IMR-90 (cell line): ENCODE results near the gene CD44.

Experiments used
- CTCF ChIP-seq: conservative IDR thresholded peaks from 2 replicates; pipeline ENCODE4 v1.5.1; 2012; ENCODE audit warnings: mild to moderate bottlenecking, low read depth, low read length, improper control_type of control experiment
- MXI1 ChIP-seq: IDR thresholded peaks from 2 replicates; pipeline ENCODE4 v1.6.1; 2012; ENCODE audit warnings: low read depth, mild to moderate bottlenecking, low read length, moderate library complexity, borderline replicate concordance
- NFE2L2 ChIP-seq: fragments of 150-350 bp; IDR thresholded peaks from 2 replicates; pipeline ENCODE4 v1.6.1; 2016; ENCODE audit warnings: low read depth, mild to moderate bottlenecking, low read length
- SMC3 ChIP-seq: fragments of 150-350 bp; IDR thresholded peaks from 2 replicates; pipeline ENCODE4 v1.6.1; 2016; ENCODE audit warnings: low read depth, mild to moderate bottlenecking, antibody characterized with exemption, low read length, moderate library complexity

- TF ChIP-seq CTCF: no peak
- no peak for TF ChIP-seq MXI1
- no peak for TF ChIP-seq NFE2L2
- TF ChIP-seq SMC3: 0 out of 2 replicates have a peak, but pooled peaks have one; percentile 4
These were observed 95.6 kb downstream of the CD44 start for GRCh38 chr11:35234460-35235156.
